ENCODE data around the gene GLRA2.

The GLRA2 gene

DNA sequence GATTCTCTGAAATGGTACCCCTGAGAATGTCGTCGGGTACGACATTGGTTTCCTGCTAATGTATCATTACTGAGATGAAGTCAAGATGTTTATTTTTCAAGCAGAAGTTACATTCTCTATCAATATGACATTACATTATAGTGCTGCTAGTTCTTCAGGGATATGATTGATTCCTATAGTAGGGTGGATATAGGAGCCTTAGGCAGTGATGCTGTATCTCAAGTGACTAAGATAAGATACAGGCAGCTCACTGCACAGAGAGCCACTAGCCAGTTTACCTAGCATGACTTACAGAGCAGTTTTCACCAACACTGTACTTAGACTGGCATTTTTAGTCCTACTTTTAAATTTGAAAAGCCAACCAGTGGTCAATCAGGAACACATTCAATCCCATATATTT is 188.6 kb downstream of the GLRA2 start:
- Mint-ChIP-seq H3K9me3 (no peaks in the 10 kb centered on the region), H3K27ac (no peak overlapping the region), H3K4me3 (no peak overlapping the region), H3K36me3 (no peaks in the 10 kb centered on the region), H3K4me1 (no peaks in the 10 kb centered on the region), H3K27me3 (no peaks in the 10 kb centered on the region)

- Mint-ChIP-seq H3K9me3 (no peaks in the 10 kb centered on the region), H3K27me3 (no peaks in the 10 kb centered on the region), H3K36me3 (no peaks in the 10 kb centered on the region), H3K27ac (no peak overlapping the region), H3K4me3 (no peak overlapping the region), H3K4me1 (no peaks in the 10 kb centered on the region)
Observed at GRCh38 chrX:14718403-14718802, 189.1 kb downstream of the GLRA2 start.

DNA sequence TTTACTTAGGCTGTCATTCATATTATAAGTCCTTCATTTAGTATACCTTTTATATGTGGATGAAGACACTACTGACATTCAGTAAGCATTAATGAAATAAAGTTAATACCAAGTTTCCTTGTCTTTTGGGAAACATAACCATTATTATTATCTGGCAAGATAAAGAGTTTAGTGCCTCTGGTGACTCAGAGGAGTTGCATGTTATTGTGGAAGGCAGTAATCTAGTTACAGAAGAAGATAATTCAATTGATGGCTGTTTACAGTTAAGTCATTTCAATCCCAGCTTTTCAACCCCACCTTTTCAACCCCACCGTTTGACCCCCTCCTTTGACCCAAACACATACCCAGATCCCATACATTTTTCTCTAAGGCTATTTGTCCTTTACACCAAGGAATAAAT is 199.7 kb downstream of the GLRA2 start:
- Mint-ChIP-seq H3K4me3 (no peak overlapping the region), H3K4me1 (no peaks in the 10 kb centered on the region), H3K36me3 (no peaks in the 10 kb centered on the region), H3K27me3 (peaks cover 1% of the 10 kb centered on the region), H3K27ac (no peak overlapping the region), H3K9me3 (no peaks in the 10 kb centered on the region)

- Mint-ChIP-seq H3K27ac (no peak overlapping the region), H3K4me1 (no peaks in the 10 kb centered on the region), H3K36me3 (no peaks in the 10 kb centered on the region), H3K9me3 (no peaks in the 10 kb centered on the region), H3K4me3 (no peak overlapping the region), H3K27me3 (no peaks in the 10 kb centered on the region)
Observed at GRCh38 chrX:14738643-14739042, 209.3 kb downstream of the GLRA2 start.

- no peaks in the 10 kb centered on the region for H3K4me1 Mint-ChIP-seq
- no peak overlapping the region for H3K4me3 Mint-ChIP-seq
- H3K9me3 Mint-ChIP-seq = no peaks in the 10 kb centered on the region
- H3K27me3 Mint-ChIP-seq = no peaks in the 10 kb centered on the region
- H3K36me3 Mint-ChIP-seq = no peaks in the 10 kb centered on the region
- no peak overlapping the region for H3K27ac Mint-ChIP-seq
Observed at GRCh38 chrX:14753441-14753840, 224.1 kb downstream of the GLRA2 start.

- Mint-ChIP-seq H3K27ac (no peak overlapping the region), H3K36me3 (no peaks in the 10 kb centered on the region), H3K9me3 (no peaks in the 10 kb centered on the region), H3K4me3 (no peak overlapping the region), H3K27me3 (no peaks in the 10 kb centered on the region), H3K4me1 (no peaks in the 10 kb centered on the region)
Observed at GRCh38 chrX:14758029-14758491, 228.7 kb downstream of the GLRA2 start.

GRCh38 chrX:14775416-14775815 is 246.1 kb downstream of the GLRA2 start:
- H3K9me3 Mint-ChIP-seq = peaks cover 5% of the 10 kb centered on the region

DNA sequence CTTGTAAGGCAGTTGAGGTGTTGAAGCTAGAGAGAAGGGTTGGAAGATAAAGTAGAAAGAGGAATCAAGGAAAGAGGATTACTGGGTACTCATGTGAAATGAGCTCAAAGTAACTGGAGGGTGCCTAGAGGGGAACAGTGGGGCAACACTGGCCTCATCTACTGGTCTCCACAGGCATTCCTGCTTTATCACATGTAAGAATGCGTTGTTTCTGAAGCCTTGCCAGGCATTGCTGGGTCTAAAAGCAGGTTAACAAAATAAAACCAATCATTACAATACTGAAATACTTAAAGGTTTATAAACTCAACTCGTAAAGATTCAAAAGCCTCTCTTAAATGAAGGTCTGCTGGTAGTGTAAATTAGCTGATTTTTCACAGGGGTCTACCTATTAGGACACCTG is 247.6 kb downstream of the GLRA2 start:
- H3K4me3 Mint-ChIP-seq = no peak overlapping the region
- no peaks in the 10 kb centered on the region for H3K9me3 Mint-ChIP-seq
- no peaks in the 10 kb centered on the region for H3K36me3 Mint-ChIP-seq
- H3K4me1 Mint-ChIP-seq = no peaks in the 10 kb centered on the region
- no peak overlapping the region for H3K27ac Mint-ChIP-seq
- no peaks in the 10 kb centered on the region for H3K27me3 Mint-ChIP-seq

More at GRCh38 chrX:14775416-14775815, 246.1 kb downstream of the GLRA2 start:
- Mint-ChIP-seq H3K4me1 (no peaks in the 10 kb centered on the region), H3K27ac (no peak overlapping the region), H3K27me3 (no peaks in the 10 kb centered on the region), H3K36me3 (no peaks in the 10 kb centered on the region), H3K4me3 (no peak overlapping the region)

DNA sequence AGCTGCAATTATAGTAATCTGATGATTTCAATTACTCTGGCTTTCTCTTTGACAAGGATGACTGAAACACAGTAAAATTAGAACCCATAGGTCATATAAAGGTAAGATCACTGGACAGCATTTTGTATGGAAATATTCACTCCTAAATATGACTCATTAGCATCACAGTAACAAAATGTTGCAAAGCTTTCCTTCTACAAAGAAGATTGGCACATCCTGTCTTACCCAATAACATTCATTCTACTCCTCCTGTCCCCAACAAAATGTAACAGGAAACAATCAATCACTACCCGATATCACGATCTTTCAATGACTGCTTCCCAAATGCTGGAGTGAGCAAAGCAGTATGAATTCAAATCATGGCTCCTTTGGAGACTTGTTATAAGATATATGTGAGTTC is 248.2 kb downstream of the GLRA2 start:
- H3K27me3 Mint-ChIP-seq = no peaks in the 10 kb centered on the region
- H3K36me3 Mint-ChIP-seq = no peaks in the 10 kb centered on the region
- no peaks in the 10 kb centered on the region for H3K4me1 Mint-ChIP-seq
- no peak overlapping the region for H3K4me3 Mint-ChIP-seq
- H3K27ac Mint-ChIP-seq = no peak overlapping the region
- no peaks in the 10 kb centered on the region for H3K9me3 Mint-ChIP-seq

DNA sequence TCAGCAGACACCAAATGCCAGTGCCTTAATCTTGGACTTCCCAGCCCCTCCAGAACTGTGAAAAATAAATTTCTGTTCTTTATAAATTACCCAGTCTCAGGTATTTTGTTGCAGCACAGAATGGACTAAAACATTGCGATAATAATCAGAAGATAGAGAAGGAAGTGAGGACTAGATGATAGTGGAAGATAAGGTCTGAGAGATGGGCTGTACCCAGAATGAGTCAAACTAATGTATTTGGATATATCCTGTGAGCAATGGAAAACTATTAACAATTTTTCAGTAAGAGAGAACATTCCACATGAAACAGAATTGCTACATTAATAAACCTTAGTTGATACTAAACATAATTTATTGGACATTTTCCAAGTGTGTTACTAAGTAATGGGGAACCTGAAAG is 250.2 kb downstream of the GLRA2 start:
- no peaks in the 10 kb centered on the region for H3K27me3 Mint-ChIP-seq
- H3K9me3 Mint-ChIP-seq = no peaks in the 10 kb centered on the region
- no peak overlapping the region for H3K4me3 Mint-ChIP-seq
- no peaks in the 10 kb centered on the region for H3K4me1 Mint-ChIP-seq
- H3K36me3 Mint-ChIP-seq = no peaks in the 10 kb centered on the region
- no peak overlapping the region for H3K27ac Mint-ChIP-seq
